SK-N-SH treated with all-trans-retinoic acid at 6 μM for 48 hours (cell line): ENCODE results near the gene KDM4C.

Experiments
- BACH2 ChIP-seq: fragments of 250-450 bp; sonication (Bioruptor Pico); IDR thresholded peaks from 2 replicates; pipeline ENCODE4 v1.9.0; 2021; ENCODE audit warnings: mild to moderate bottlenecking, borderline replicate concordance
- CREB5 ChIP-seq: fragments of 250-450 bp; sonication (Bioruptor Pico); IDR thresholded peaks from 2 replicates; pipeline ENCODE4 v1.5.1; 2020; ENCODE audit warnings: low read depth, mild to moderate bottlenecking, moderate library complexity
- RARB ChIP-seq: fragments of 250-450 bp; sonication (Bioruptor Pico); IDR thresholded peaks from 2 replicates; pipeline ENCODE4 v1.8.0; 2021; ENCODE audit warnings: mild to moderate bottlenecking, moderate library complexity
- ZC3H10 ChIP-seq: fragments of 250-450 bp; sonication (Bioruptor Pico); IDR thresholded peaks from 2 replicates; pipeline ENCODE4 v1.5.1; 2021; ENCODE audit warnings: mild to moderate bottlenecking, moderate library complexity
- ZFP3 ChIP-seq: fragments of 250-450 bp; sonication (Bioruptor Pico); IDR thresholded peaks from 2 replicates; pipeline ENCODE4 v1.5.0; 2020; ENCODE audit warnings: mild to moderate bottlenecking, moderate library complexity
- ZNF565 ChIP-seq: fragments of 450-650 bp; formaldehyde crosslinking; conservative IDR thresholded peaks from 2 replicates; pipeline ENCODE4 v1.5.0; 2020; ENCODE audit warnings: low read depth, mild to moderate bottlenecking, moderate library complexity

- TF ChIP-seq BACH2 (CRISPR knock-in tag): no peak
- no peak for TF ChIP-seq ZNF565 (CRISPR knock-in tag)
- no peak for TF ChIP-seq CREB5 (CRISPR knock-in tag)
- TF ChIP-seq RARB: no peak
- TF ChIP-seq ZFP3 (CRISPR knock-in tag): no peak
- no peak for TF ChIP-seq ZC3H10 (CRISPR knock-in tag)
Measured at GRCh38 chr9:6894135-6894534, 136.4 kb downstream of the KDM4C start.
